MM.1S (cell line): Measurements from ENCODE around the gene BTRC.

ENCODE experiments used
- CTCF ChIP-seq: fragments of 300-600 bp; sonication (generic); IDR thresholded peaks from 2 replicates; pipeline ENCODE4 v1.5.1; 2016; ENCODE audit warnings: antibody characterized with exemption, low read length, mixed read lengths
- EZH2 ChIP-seq: fragments of 300-600 bp; sonication (generic); optimal IDR thresholded peaks from 2 replicates; pipeline ENCODE3; 2017; ENCODE audit warnings: low read depth, mild to moderate bottlenecking, antibody characterized with exemption, low read length, mixed read lengths
- EZH2phosphoT487 ChIP-seq: fragments of 300-600 bp; sonication (generic); IDR thresholded peaks from 2 replicates; pipeline ENCODE4 v1.6.1; 2018; ENCODE audit warnings: antibody characterized with exemption, low read length

DNA sequence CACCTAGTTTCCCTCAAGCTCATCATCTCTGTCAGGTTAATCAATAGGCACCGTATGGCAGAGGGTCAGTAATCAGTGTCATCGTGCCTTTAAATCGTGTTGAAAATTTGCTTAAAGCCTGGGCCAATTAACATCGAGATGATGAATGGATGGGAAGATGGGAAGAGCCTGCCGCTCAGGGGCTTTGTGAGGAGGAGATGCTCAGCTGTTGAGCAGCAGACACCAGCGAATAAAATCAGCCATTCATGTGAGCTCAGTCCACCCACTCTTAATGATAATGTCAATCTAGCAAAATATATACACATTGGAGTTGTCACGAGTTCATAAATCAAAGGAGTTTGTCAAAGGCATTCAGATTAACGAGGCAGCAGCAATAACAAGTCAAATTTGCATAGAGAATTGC lies 97.7 kb downstream of the BTRC start:
- TF ChIP-seq CTCF (no peak), EZH2 (no peak), EZH2phosphoT487 (no peak)
